Activated CD4-positive, CD25-positive, alpha-beta regulatory T cell (primary cell): Measurements from ENCODE around the gene ZKSCAN2.

Experiments used
- DNase-seq, 4 experiments: peaks; one replicate each; lab custom pipeline; 2025; lab: John Stamatoyannopoulos, UW

ZKSCAN2 gene

DNA sequence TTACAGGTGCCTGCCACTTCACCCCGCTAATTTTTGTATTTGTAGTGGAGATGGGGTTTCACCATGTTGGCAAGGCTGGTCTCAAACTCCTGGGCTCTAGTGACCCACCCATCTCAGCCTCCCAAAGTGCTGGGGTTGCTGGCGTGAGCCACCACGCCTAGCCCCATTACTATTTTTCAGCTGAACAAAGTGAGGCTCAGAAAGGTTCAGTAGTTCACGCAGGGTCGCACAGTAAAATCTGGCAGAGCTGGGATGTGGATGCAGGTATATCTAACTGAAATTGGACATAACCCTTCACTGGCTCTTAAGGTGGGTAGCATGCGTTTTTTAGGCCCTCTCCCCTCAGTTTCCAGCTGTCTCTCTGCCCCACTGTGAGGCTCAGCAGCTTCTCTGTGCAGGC is 33.7 kb downstream of the ZKSCAN2 start:
- no peak for DNase-seq

DNA sequence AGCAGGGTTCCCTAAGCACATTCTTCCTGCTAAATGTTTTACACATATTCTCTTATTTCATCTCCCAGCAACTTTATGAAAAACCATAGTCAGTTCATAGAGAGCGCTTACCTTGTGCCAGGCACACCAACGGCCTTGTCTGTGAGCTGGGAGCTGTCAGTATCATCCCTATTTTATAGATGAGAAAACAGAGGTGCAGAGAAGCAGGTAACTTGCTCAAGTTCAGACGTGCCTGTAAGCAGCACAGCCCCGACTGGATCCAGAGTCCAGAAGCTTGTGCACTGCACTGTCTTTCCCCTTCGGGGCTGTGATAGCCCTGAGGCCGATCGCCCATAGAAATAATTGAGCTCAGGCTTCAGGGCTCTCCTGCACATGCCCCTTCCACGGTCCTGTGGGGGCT is 34.7 kb downstream of the ZKSCAN2 start:
- DNase-seq, result no peak

DNA sequence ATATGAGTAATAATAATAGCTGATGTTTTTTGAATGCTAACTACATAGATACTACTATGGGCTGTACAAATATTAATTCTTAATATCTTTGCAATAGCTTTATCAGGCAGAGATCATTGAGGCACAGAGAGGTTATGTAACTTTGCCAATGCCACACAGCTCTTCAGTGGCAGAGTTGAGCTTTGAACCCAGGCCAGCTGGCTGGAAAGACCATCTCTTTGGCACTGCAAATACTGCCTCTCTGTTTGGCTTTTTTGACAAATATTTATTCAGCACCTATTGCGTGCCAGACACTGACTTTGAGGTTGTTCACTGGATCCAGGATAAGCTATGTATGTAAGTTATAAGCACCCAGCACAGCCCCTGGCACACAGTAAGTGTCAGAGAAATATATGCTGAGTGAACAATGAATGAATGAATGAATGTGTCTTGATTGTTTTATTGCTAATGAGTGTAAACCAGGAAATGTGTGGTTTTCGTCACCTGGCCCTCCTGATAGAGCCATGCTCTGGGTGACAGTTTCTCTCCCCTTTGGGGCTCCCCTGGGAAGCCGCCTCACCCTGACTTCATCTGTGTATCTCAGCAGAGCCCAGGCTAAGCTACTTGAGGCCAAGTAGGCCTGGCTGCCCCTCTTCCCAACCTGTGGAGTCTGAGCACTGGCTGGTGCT is 38.4 kb downstream of the ZKSCAN2 start:
- no peak for DNase-seq

DNA sequence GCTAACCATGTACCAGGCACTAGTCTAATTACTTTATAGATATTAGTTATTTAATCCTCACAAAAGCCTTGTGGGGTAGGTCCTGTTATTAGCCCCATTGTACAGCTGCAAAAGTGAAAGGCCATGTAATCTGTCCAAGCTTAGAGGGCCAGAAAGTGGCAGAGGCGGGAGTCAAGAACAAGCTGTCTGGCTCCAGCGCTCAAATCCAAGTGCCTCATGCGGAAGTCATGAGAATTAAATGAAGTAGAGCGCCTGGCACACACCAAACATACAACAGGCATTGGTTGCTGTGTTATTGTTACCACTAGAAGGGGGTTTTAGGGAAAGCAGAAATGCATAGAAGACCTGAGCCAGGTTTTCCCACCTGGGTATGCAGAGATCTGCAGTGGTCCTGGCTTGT is 39.7 kb downstream of the ZKSCAN2 start:
- DNase-seq, result no peak

DNA sequence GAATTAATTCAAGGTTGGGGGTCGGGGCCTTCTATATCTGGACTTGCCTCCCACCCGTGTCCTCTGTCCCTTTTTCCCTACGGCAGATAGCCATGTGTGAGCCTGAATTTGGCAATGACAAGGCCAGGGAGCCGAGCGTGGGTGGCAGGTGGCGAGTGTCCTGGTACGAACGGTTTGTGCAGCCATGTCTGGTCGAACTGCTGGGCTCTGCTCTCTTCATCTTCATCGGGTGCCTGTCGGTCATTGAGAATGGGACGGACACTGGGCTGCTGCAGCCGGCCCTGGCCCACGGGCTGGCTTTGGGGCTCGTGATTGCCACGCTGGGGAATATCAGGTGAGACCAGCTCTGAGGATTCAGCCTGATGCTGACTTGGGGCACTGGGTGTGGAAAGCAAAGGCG is 40.5 kb downstream of the ZKSCAN2 start:
- no peak for DNase-seq

DNA sequence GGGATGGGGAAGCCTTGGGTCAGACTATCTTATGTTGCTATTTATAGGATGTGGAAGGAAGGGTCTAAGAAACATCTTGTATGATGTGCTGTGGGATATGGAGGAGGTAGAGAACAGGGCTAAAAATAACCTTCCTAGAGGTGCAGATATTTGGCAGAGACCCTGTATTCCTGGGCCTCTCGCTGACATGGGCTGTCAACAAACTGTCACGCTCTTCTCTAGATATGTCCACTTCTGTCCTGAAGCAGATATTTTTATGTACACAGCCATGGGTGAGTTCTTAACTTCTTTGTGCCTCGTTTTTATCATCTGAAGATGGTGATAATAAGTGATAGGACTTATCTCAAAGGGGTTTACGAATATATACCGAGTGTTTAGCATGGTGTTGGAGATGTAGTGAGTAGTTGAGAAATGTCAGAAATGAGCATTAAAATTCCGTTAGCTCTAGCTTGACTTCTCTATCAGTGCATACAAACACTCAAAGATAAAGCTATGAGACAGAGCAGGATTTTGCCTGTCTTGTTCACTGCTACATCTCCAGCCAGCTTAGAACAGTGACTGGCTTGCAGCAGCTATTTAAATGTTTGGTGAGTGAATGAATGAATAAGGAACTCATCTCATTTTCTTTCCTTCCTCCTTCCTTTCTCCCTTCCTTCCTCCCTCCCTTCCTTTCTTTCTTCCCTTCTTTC is 43.8 kb downstream of the ZKSCAN2 start:
- DNase-seq, result no peak

DNA sequence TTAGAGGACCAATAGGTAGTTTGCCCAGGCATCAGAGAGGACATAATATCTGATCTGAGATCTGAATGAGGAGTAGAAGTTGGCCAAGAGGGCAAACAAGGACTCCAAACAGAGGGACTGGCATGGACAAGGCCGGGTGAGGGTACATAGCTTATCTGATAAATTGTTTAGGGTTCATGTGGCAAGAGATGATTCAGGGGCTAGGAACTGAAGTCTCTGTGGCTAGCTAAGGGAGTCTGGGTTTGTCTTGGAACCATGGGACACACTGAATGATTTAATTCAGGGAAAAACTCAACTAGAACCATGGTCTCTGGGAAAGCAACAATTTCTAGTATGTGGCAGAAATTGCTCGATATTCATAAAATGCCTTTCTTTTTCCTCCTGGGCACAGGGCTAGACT is 45.0 kb downstream of the ZKSCAN2 start:
- no peak for DNase-seq

DNA sequence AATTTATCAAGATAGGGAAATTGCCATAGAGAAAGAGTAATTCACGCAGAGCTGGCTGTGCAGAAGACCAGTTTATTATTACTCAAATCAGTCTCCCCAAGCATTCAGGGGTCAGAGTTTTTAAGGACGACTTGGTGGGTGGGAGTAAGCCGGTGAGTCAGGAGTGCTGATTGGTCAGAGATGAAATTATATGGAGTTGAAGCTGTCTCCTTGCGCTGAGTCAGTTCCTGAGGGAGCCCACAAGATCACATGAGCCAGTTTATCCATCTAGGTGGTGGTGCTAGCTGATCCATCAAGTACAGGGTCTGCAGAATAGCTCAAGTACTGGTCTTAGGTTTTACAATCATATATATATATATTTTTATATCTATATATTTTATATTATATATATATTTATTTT is 46.9 kb downstream of the ZKSCAN2 start:
- DNase-seq, result no peak

DNA sequence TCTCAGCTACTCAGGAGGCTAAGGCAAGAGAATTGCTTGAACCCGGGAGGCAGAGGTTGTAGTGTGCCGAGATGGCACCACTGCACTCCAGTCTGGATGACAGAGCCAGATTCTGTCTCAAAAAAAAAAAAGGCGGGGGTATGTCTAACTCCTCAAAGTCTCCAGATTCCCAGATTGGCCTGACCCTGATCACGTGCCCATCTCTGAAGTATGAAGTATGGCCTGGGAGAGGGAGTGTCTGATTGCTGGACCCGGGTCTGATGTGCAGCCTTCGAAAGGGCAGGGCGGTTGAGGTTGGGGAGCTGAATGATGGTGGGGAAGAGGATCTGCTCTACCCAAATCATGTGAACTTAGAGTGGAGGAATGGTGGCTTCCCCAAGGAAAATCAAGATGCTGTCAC is 58.2 kb downstream of the ZKSCAN2 start:
- no peak for DNase-seq

DNA sequence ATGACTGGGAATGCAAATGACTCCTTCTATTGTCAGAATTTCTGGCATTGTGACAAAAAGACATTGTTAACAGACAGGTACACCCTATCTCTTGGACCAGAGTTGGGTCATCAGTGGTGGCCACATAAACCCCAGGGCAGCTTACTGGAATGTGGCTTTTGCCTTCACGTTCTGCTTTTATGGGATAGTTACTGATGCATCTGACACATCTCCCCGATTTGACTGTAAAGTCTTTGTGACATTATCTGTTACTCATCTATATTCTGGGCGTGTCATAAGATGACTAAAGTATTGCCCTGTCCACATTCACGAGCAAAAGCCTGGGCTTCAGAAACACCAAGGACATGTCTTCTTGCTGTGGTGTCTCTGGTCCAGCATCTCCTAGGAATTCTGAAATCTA is 59.6 kb downstream of the ZKSCAN2 start:
- no peak for DNase-seq

DNA sequence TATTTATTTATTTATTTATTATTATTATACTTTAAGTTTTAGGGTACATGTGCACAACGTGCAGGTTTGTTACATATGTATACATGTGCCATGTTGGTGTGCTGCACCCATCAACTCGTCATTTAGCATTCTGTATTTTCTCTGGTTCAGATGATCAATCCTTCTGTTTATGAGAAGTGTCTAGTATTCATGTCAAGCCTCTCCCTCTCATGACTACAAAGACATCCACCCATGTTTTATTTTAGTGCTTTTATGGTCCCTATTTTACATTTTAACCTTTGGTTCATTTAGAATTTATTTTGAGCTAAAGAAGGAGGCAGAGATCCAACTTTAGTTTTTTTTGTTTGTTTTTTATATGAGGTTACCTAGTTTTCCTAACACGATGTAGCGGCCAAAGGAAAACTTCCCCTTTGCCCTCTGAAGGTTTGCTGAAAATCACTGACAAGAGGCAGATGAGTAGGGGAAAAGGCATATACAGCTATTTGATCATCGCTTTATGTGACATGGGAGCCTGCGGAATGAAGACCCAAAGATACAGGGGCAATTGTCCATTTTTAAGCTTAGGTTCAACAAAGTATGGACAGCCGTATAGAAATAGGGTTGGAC is 63.3 kb downstream of the ZKSCAN2 start:
- no peak for DNase-seq

DNA sequence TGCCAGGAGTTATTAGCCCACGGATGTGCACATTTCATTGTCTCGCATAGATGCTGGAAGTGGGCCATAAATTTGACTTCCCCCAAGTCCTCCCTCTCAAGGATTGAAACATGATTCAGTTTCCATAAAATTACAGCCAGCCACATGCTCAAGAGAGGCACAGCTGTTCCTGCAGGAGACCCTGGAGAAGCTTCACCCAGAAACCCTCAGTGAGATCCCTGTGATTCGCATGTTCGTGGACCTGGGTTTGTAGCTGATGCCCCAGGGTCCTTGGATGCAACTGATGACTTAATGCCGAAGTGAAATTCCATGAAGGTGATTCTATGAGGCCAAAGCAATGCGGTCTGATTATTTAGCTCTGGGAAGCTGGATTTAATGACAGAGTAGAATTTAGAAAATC is 65.5 kb downstream of the ZKSCAN2 start:
- DNase-seq, result no peak

DNA sequence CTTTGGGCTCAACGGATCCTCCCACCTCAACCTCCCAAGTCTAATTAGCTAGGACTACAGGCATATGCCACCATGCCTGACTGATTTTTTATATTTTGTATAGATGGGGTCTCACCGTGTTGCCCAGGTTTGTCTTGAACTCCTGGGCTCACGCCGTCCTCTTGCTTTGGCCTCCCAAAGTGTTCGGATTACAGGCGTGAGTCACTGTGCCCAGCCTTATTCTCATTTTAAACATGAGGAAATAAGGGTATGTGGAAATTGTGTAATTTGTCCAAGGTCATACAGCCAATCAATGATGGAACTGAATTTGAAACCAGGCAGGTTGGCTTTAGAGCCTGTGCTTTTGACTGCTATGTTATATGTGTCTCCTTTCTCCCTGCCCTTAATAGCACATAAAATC is 68.3 kb downstream of the ZKSCAN2 start:
- DNase-seq, result no peak

DNA sequence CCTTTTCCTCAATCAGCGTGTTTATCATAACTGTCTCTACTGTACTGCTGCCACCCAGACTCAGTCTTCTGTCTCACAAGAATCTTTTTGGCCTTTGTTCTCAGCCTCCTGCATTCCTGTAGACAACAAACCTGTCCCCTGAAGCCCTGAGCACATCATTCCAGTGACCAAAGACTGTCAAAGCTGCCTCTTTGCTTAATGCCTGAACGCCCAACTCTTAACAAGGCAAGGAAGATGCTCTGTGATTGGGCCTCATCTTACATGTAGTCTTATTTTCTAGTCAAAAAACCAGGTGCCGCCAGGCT is 70.2 kb downstream of the ZKSCAN2 start:
- no peak for DNase-seq
